Spleen (tissue), 7 donors: ENCODE results near the gene SYNRG.

Experiments
- POLR2A ChIP-seq, 3 donors: fragments of 450-650 bp; IDR thresholded peaks; one replicate each; pipeline ENCODE4 v1.5.1; 2017; ENCODE audit warnings: antibody characterized with exemption in 3 of 3, mild to moderate bottlenecking in 1 of 3
- POLR2AphosphoS5 ChIP-seq, 3 donors: sonication (generic); formaldehyde crosslinking; IDR thresholded peaks; one replicate each; pipeline ENCODE4 v1.5.1; 2017; ENCODE audit warnings: antibody characterized with exemption in 3 of 3
- TF ChIP-seq, protein P1 (sequence below), 11 experiments: fragments of 200-600 bp in 7 of 11; fragments of 450-650 bp in 4 of 11; sonication (generic) in 4 of 11; IDR thresholded peaks in 8 of 11; conservative IDR thresholded peaks in 3 of 11; 1 replicate in 7 of 11; 2 replicates in 4 of 11; pipeline versions ENCODE4 v1.4.0 to v1.8.0; 2016 to 2021; ENCODE audit warnings: antibody characterized with exemption in 11 of 11, inconsistent platforms in 4 of 11, mild to moderate bottlenecking in 1 of 11
- donor health status: DM: no; HTN: no; CAD: no; lungs with moderate emphysema.
- donor health status: DM: no; HTN: no; CAD: no.
- donor health status: DM: no; HTN: no; CAD: no.

DNA sequence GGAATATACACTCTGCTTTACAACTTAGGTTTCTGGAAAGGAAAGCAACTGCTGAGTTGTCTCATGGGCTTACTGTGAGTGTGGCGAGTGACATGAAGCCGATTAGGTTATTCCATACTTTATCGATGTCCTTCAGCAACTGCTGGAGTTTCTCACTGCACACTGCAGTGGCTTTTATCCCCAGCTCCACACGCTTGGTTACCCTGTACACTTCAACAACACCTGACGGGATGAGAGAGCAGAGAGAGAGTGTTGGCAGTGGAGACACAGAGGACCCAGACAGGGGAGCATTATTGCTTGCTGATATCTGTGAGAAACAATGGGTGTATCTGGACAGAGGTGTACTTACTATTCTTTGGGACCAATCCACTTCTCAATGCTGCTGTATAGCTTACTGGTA, 73.3 kb downstream of the SYNRG start:
- TF ChIP-seq, protein P1, sequence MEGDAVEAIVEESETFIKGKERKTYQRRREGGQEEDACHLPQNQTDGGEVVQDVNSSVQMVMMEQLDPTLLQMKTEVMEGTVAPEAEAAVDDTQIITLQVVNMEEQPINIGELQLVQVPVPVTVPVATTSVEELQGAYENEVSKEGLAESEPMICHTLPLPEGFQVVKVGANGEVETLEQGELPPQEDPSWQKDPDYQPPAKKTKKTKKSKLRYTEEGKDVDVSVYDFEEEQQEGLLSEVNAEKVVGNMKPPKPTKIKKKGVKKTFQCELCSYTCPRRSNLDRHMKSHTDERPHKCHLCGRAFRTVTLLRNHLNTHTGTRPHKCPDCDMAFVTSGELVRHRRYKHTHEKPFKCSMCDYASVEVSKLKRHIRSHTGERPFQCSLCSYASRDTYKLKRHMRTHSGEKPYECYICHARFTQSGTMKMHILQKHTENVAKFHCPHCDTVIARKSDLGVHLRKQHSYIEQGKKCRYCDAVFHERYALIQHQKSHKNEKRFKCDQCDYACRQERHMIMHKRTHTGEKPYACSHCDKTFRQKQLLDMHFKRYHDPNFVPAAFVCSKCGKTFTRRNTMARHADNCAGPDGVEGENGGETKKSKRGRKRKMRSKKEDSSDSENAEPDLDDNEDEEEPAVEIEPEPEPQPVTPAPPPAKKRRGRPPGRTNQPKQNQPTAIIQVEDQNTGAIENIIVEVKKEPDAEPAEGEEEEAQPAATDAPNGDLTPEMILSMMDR (IDR thresholded peaks at IDR 0.05 in 8 of 11, conservative IDR thresholded peaks at IDR 0.05 in 3 of 11) = no peak
- TF ChIP-seq POLR2A (IDR thresholded peaks at IDR 0.05) (no peak), POLR2AphosphoS5 (IDR thresholded peaks at IDR 0.05) (peak in 1 of 3 donors; percentile 7)
